GM19240 (cell line): Measurements from ENCODE around the gene ADIPOR2.
A peak's percentile ranks its signal among the peaks of the same experiment; 100 is the strongest.

Experiments used
- DNase-seq: peaks from one replicate; pipeline ENCODE4 v3.0.0; 2011; ENCODE audit warnings: low spot score; ENCODE audit not compliant: insufficient read length

The ADIPOR2 gene

DNA sequence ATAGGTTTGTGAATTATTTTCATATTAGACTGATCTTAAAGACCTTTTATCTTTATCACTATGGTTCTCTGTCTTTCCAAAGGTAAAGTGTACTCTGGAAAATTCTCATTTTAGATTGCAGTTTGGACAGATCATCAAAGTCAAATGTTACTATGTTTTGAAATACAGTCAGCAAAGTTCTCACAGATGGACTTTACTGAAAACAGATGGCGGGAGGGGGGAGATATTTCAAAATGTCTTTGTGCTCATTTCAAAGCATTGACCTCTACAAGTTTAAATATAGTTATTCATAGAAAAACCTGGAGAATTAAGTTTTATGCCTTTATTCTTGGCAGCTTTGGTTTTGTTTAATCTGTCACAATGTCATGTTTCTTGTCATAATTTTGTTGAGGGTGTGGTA lies 77.7 kb downstream of the ADIPOR2 start:
- no peak for DNase-seq

DNA sequence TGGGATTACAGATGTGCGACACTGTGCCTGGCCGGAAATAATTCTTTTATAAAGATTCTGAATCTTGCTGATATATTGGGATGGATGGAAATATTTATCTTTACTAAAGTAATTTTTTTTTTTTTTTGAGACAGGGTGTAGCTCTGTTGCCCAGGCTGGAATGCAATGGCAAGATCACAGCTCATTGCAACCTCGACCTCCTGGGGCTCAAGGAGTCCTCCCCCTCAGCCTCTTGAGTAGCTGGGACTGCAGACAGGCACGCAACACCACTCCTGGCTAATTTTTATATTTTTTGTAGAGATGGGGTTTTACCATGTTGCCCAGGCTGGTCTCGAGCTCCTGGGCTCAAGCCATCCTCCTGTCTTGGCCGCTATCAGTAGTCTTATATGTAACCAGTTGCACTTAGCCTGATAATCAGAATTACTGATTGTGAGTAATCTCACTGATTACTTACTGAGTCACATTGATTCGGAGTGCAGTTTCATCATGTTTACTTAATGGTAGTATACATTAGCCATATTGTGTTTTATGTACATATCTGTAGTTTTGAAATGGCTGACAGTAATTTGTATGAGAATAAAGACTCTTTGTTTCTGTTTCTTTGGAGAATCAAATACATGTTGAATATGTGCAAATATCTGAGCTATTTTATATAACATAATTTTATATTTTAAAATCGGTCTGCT lies 79.1 kb downstream of the ADIPOR2 start:
- DNase-seq = no peak

DNA sequence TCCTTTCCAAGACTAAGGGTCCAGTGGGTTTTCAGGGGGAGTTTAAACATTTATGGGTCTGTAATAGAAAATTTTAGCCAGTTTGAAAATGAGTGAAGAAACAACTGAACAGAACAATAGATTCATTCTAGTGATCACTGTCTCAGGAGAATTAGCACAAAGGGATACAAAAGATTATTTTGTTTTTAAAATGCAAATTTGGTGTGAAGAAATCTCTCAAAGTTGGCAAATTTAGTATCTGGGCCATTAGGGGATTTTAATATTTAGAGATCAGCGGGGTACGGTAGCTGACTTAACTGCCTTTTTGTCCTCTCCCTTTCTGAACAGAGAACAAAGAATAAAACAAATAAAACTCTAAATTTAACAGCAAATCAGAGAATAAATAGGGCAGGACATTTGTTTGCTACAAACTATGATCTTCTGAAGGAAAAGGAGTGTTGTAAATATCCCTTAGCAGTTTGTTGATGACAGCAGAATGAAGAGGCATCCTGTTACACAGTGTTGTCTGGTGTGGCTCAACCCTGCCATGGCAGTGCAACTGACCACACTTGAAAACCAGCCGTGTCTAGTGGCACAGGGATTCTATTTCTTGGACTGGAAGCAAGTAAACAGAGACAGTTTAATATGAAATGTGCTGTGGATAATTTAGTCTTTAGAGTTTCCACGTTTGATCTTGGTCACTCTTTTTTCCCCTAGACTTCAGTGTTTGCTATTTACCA lies 83.2 kb downstream of the ADIPOR2 start:
- DNase-seq = no peak

DNA sequence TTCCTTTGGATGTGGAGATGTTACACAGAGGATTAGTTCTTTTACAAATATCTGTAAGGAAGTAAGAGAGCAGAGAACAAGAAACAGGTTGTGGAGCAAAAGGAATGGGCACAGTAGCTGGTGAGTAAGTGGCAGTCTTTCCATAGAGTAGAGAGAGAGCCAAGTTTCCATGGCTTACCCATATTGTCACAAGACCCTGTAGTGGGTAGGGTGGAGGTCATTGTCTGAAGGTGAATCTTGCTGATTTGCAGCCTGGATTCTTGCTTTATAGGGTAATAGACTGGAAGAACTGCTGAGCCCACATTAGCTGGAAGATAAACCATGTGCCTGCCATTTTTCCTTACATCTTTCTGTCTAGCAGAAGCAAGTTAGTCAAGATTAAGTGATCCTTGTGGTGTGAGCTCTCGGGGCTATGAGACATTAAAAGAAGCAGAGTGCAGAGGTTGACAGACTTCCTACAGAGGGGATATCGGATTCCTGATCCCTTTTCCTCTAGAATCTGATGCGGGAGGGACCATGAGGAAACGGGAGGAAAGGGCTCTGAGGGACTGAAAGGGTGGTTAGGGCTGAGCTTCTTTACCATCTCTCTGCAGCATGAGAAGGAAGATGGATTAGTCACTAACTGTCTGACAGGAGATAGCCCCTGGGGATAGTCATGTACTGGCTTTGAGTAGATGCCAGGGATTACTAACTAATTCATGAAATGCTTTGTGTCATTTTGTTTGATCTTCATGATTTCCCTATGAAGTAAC lies 85.5 kb downstream of the ADIPOR2 start:
- no peak for DNase-seq

DNA sequence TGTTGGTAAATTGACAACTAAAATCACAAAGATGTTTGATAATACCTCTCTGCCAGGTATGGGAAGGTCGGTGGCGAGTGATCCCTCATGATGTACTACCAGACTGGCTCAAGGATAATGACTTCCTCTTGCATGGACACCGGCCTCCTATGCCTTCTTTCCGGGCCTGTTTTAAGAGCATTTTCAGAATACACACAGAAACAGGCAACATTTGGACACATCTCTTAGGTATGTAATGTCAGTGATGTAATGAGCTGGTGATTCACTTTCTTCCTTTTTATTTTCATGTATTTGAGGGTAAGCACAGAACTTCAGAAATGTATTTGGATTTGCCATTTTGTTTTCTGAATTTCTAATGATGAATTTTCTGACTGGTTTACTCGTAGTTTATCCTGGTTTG lies 86.9 kb downstream of the ADIPOR2 start:
- DNase-seq = no peak

DNA sequence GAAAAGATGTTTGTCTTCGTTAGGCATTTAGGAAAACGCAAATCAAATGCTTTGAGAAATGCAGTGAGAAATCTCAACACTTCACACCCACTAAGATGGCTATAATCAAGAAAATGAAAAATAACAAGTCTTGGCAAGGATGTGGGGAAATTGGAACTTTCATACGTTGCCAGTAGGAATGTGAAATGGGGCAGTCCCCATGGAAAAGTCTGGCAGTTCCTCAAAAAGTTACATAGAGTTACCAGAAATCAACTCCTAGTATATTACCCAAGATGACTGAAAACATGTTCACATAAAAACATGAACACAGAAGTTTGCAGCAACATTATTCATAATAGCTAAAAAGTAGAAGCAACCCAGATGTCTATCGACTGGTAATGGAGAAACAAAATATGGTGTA lies 88.0 kb downstream of the ADIPOR2 start:
- DNase-seq = no peak

DNA sequence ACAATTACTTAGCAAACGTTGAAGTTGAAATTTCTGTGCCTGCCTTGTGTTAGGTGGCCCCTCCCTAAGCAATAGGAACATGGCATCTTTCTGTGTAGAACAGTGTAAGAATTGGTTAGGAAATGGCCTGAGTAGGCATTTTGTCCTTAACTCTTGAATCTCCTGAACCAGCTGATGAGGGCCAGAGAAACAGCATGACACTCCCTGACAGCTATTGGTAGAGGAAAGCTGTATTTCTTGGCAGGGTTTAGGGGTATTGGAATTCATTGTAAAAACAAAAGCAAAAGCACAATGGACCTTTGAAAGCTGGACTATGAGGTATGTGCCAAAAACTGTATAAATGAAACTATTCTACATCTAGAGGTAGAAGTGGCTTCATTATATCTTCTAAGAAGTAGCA lies 88.9 kb downstream of the ADIPOR2 start:
- DNase-seq = no peak

DNA sequence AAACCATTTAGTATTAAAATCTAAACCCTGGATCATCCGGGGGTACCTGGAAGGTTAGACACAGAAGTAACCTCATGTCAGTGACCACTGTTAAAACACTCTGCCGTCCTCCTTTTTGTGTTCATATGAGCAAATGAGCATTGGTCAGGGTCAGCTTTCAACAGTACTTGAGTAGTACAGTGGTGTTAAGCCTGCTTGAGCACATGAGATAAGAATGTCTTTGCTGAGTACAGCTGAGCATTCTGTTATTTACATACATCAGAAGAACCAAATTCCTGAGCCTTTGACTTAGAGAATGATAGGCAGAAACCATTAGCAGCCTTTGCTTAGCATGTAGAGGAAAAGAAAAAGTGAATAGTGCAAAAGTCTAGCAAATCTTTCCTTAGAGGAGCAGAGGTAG lies 90.9 kb downstream of the ADIPOR2 start:
- no peak for DNase-seq

DNA sequence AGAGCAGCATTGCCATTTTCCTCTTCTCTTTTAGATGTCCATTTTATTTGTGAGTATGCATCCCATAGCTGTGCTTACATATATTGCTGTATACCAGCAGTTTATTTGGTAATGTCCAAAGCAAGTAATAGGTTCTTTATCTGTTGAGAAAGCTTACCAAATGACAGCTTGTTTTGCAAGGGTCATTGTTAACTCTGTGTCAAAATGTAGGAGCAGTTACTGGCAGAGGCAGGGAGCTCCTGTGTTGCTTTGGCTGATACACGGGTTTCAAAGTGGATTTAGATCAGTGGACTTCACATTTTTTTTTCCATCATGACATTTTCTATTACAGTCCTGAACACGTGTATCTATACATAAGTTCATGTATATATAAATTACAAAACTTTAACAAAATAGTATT lies 91.3 kb downstream of the ADIPOR2 start:
- no peak for DNase-seq

DNA sequence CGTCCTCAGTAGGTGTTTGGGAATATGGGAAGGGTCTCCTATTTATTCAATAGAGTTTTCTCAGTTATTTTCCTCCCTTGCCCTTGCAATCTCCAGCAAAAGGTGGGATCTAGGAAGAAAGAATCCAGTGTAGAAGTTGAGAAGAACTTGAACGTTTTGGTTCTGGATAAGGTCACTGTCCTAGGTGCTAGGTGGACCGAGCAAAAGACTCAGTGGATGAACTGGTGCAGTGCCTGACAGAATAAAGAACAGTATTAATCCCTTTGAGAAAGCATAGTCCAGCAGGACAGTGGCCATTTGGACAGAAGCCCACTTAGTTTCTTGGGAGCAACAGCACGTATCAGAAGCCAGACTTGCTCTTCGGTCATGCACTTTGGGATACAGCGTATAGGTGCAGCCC lies 96.8 kb downstream of the ADIPOR2 start:
- DNase-seq = no peak

DNA sequence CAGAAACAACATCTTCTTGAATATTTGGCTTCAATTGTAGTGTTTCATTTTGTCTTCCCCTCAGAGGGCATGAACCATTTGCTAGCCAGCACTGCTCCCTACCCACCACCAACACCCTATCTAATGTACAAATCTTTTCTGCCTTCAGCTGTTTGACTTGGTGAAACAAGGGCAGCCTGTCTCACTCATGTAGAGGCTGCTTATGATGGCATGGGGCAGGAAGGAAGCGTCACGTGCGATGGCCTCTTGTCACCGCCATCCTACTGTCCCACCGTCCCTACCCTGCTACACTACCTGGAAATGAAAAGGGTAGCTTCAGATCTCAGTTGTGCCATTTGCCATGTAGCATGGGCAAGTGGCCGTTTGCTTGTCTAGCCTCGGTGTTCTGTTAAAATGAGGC lies 99.6 kb downstream of the ADIPOR2 start:
- no peak for DNase-seq

DNA sequence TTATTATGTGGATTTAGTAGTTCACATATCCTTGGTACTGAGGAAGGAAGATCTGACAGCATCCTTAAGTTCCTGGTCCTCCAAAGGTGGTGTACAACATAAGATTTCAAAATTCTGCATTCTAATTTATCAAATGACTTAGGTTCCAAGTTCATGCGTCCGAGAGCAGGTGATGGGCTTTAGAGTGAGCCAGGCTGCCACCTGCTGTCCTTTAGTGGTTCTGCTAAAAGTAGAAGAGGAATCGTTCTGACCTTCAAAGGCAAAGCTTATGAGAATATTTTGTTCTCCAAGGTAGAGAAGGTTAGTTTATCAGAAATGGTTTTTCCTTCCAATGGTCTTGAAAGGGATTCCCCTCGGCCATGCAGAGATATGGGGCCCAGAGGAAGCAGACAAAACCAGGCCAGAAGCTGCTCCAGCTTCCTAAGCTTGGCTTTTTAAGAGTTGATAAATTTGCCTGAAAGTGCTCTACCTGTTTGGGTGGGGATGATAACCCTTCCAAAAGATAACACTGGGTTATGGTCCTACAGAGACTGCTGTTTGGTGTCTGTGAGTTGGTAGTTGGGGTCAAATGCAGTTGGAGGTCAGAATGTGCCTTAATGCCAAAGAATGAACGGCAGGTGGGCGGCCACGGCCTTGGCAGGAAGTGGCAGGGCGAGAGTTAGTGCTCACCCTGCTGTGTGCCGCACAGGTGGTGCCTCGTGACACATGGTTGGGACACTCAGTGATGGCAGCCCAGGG lies 100.4 kb downstream of the ADIPOR2 start:
- no peak for DNase-seq

DNA sequence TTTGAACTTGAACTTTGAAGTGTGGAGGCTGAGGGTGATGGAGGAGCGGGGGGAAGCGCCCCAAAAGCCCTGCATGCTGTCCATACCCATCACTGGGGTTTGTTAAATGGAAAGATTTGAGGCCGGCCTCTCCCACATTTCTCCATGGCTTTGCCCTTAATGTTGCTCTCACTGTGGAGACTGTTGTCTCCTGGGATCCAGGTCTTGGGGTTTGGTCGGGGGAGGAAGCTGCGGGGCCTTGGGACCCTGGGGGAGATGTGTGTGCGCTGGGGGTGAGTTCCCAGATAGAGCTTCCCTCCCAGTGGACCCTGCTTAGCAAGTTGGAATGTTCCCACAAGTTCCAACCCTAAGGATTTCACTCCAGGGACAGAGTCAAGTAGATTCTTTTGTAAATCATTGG lies 101.5 kb downstream of the ADIPOR2 start:
- no peak for DNase-seq

DNA sequence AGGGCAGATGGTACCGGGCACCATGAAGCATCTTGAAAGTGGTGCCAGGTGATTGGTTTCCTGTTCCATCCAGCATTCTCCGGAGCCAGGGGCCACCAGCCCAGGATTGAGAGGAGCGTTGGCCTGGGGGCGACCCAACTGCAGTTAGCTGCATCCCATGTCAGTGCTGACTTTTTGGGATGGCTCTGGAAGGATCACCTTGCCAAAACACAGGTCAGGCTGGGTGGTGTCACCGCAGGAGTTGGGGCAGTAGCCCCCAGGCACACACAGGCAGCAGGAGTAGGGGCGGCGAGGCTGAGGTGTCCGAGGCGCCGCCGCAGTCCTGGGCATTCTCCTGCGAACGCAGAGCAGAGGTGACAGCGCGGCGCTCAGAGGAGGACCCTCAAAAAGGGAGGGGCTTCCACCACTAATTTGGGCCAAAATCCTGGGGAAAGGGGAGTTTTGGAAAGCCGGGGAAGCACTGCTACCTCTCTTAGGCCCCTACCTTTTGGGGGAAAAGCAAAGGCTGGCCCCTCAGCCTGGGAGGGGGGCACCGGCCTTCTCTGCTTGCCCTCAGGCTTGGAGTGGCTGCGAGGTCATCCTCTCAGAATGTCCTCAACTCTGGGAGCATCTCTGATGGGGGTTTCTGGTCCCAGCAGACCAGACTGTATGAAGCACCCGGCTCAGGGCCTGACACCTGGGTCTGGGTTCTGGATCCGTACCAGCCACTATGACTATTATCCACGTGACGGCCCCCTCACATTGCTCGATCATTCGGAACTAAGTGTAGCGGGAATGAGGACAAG lies 102.7 kb downstream of the ADIPOR2 start:
- no peak for DNase-seq

DNA sequence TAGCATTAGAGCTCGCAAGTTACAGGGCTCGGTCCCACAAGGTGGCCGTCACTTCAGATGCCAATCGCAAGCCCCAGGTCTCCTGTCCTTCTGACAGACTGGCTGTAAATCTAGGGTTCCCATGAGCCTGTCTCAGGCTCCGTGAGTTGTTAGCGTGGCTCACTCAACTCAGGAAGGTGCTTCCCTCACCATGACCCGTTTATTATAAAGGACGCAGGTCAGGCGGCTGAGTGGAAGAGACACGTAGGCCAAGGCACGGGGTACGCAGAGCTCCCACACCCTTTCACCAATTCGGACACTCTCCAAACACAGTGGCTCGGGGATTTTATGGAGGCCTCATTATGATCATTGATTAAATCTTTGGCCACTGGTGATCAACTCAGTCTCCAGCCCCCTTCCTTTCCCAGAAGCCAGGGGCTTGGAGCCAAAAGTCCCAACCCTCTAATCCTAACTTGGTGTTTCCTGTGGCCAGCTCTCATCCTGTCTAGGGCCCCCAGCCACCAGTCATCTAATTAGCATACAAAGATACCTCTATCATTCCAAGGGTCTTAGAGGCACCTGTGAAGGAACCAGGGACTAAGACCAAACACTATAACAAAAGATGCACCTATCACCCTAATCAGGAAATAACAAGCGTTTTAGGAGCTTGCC lies 103.7 kb downstream of the ADIPOR2 start:
- DNase-seq = no peak

DNA sequence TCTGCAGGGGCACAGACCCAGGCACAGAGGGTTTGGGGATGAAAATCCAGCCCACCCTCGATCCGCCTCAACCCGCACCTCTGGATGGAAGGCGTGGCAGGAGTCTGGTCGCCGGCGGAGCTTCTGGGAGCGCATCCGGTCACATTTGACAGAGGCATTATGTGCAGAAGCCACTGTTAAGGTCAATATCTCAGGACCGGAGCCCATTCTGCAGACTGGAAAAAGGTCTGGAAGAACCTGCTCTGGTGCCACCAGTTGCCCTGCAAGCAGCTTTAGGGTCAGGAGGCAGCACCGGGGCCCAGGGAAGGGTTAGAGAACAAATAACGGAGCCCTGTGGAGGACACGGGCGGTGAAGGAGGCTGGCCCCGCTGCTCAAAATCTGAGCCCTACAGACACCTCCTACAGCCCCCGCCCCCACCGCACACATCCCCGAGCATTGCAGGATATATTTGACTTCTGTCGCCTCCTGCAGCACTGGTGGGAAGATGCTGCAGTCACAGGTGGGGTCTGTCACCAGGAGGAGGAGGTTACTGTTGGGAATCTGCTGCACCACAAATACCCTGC lies 104.4 kb downstream of the ADIPOR2 start:
- no peak for DNase-seq

DNA sequence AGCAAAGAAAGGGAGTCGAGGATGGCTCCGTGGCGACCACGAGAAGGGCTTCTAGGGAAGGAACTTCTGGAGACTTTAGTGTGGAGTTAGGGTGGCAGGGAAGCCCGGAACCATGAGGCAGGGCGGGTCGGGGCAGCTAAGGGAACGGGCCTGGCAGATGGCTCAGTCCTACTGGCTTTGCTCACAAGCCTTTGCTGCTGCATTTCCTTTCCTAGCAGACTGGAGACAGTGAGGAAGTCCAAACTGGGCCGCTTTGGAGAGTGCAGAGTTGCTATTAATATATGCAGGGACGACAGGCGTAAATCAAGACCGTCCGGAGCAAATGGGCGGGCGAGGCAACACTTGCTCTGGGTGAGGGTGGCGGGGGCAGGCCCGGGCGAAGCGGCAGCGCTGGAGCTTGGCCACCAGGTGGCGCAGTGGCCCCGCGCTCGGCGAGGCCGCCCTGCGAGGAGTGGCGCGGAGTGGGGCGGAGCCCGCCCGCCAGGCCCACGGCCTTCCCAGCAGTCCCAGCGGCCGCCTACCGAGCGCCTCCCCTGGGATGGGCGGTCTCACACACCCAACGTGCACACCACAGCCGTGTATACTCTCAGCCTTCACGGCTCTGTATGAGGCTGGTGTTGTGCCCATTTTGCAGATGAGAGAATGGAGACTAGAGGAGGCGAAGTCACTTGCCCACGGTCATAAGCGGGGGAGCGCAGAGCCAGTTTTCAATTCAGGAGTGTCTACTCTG lies 105.1 kb downstream of the ADIPOR2 start:
- DNase-seq = peak; percentile 80

DNA sequence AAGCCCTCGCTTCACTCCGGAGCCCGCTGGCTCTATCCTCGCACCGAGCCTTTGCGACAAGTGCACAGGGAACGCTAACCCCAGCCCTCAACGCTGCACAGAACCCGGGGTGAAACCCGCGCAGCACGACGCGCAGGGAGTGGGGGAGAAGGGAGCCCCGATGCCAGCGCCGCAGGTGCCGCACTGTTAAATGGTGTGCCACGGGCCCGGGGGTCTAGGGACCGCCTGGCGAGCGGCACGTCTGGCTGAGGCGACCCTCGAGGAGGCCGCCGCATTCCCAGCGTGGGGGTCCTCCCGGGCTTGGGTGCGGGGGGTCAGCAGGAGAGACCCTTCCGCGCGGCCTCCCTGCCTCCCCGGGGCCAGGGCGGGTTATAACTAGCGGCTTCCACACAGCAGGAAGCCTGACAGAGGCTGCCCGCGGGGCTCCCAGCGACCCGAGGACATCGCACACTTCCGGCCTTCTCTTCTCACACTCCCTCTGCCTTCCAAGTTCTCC lies 105.7 kb downstream of the ADIPOR2 start:
- no peak for DNase-seq
